SK-N-SH treated with all-trans-retinoic acid at 6 μM for 48 hours (cell line): Measurements from ENCODE around the gene UGT1A10.

Experiments used
- GLIS3 ChIP-seq: fragments of 250-450 bp; sonication (Bioruptor Pico); IDR thresholded peaks from 2 replicates; pipeline ENCODE4 v1.5.0; 2020; ENCODE audit warnings: mild to moderate bottlenecking, moderate library complexity
- ISL1 ChIP-seq: fragments of 250-450 bp; sonication (Bioruptor Pico); IDR thresholded peaks from 2 replicates; pipeline ENCODE4 v2.1.2; 2022; ENCODE audit warnings: mild to moderate bottlenecking, moderate library complexity
- ZFP3 ChIP-seq: fragments of 250-450 bp; sonication (Bioruptor Pico); IDR thresholded peaks from 2 replicates; pipeline ENCODE4 v1.5.0; 2020; ENCODE audit warnings: mild to moderate bottlenecking, moderate library complexity

DNA sequence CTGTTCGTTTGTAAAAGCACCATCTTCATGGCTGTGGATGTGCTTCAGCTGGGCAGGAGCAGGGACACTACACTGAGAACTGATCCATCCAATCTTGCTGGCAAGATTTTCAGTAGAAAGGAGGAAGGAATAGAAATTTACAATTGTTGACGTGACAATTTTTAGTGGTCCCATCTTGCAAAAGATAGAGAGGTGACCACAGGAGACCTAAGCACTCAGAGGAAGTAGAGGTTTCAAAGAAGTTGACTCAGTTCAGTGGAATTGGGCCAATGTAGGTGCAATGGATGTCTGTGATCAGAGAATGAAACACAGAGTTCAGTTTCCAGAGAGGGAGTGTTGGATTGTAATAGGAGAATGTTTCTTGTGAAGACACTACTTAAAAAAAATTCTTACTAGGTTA is 77.9 kb downstream of the UGT1A10 start:
- no peak for TF ChIP-seq ISL1 (CRISPR knock-in tag)
- TF ChIP-seq GLIS3 (CRISPR knock-in tag): no peak
- TF ChIP-seq ZFP3 (CRISPR knock-in tag): no peak
